Erythroblast (primary cell): ENCODE data around the gene TTLL5.

ENCODE experiments used
- DNase-seq, 2 experiments: peaks; one replicate each; lab custom pipeline; 2025; lab: John Stamatoyannopoulos, UW
- GATA1 ChIP-seq: IDR thresholded peaks from 2 replicates; pipeline ENCODE4 v1.6.1; 2011; ENCODE audit warnings: low read depth, mild to moderate bottlenecking, control low read depth, low read length, moderate library complexity
- POLR2A ChIP-seq: IDR thresholded peaks from 2 replicates; pipeline ENCODE4 v1.6.1; 2011; ENCODE audit warnings: mild to moderate bottlenecking, low read length

The TTLL5 gene

GRCh38 chr14:75926431-75927115, 265.5 kb downstream of the TTLL5 start:
- no peak for DNase-seq
- TF ChIP-seq GATA1 (no peak), POLR2A (no peak)

- TF ChIP-seq GATA1 (no peak), POLR2A (no peak)
- no peak for DNase-seq
Measured at GRCh38 chr14:75927564-75928087, 266.6 kb downstream of the TTLL5 start.

- no peak for DNase-seq
Measured at GRCh38 chr14:75928690-75929181, 267.7 kb downstream of the TTLL5 start.

GRCh38 chr14:75933712-75934296, 272.8 kb downstream of the TTLL5 start:
- no peak for TF ChIP-seq POLR2A
- no peak for TF ChIP-seq GATA1
- DNase-seq = no peak

More at GRCh38 chr14:75928690-75929181, 267.7 kb downstream of the TTLL5 start:
- TF ChIP-seq POLR2A (no peak), GATA1 (no peak)

GRCh38 chr14:75934998-75935628, 274.1 kb downstream of the TTLL5 start:
- no peak for TF ChIP-seq GATA1
- TF ChIP-seq POLR2A = no peak
- peak in 1 of 2 experiments; percentile 12 for DNase-seq

GRCh38 chr14:75939200-75939599, 278.2 kb downstream of the TTLL5 start:
- no peak for DNase-seq
- TF ChIP-seq GATA1 (no peak), POLR2A (no peak)

GRCh38 chr14:75941030-75941429, 280.0 kb downstream of the TTLL5 start:
- TF ChIP-seq GATA1 (no peak), POLR2A (no peak)
- DNase-seq = no peak

- TF ChIP-seq POLR2A = no peak
- TF ChIP-seq GATA1 = no peak
- DNase-seq = peak in 1 of 2 experiments; percentile 23
Measured at GRCh38 chr14:75944607-75945241, 283.7 kb downstream of the TTLL5 start.

GRCh38 chr14:75946785-75947184, 285.7 kb downstream of the TTLL5 start:
- TF ChIP-seq POLR2A (no peak), GATA1 (no peak)
- DNase-seq = no peak

GRCh38 chr14:75952489-75952888, 291.4 kb downstream of the TTLL5 start:
- TF ChIP-seq GATA1 = no peak
- TF ChIP-seq POLR2A = no peak
- DNase-seq = no peak

- TF ChIP-seq POLR2A (no peak), GATA1 (no peak)
- DNase-seq = no peak
Measured at GRCh38 chr14:75959031-75959430, 298.0 kb downstream of the TTLL5 start.

- TF ChIP-seq GATA1 (no peak), POLR2A (no peak)
- DNase-seq = no peak
Measured at GRCh38 chr14:75960231-75960630, 299.2 kb downstream of the TTLL5 start.

GRCh38 chr14:75961662-75962061, 300.6 kb downstream of the TTLL5 start:
- no peak for DNase-seq
- TF ChIP-seq GATA1 (no peak), POLR2A (no peak)

- TF ChIP-seq GATA1 (no peak), POLR2A (no peak)
Measured at GRCh38 chr14:75967866-75968265, 306.8 kb downstream of the TTLL5 start.

More at GRCh38 chr14:75967866-75968265, 306.8 kb downstream of the TTLL5 start:
- DNase-seq = no peak
